Large intestine (tissue), 3 donors: ENCODE results near the gene NIPAL3. TPM values are rescaled to one million over a fixed set of nuclear protein-coding genes. Genes with fewer than 3 reads are reported as not detected.

Source experiments
- DNase-seq, 2 donors: peaks; one replicate each; pipeline versions ENCODE4 v3.0.0 to v3.0.0-alpha.2; 2013
- H3K27ac ChIP-seq: one replicate; pipeline ENCODE4 v1.5.1; 2013; ENCODE audit warnings: low read length
- H3K27me3 ChIP-seq: 2 replicates; pipeline ENCODE4 v1.6.1; 2013; ENCODE audit warnings: low read length; ENCODE audit not compliant: control insufficient read depth, insufficient read depth
- H3K36me3 ChIP-seq: 2 replicates; pipeline ENCODE4 v1.6.1; 2013; ENCODE audit warnings: low read length; ENCODE audit not compliant: control insufficient read depth, insufficient read depth
- H3K4me1 ChIP-seq: one replicate; pipeline ENCODE4 v1.6.1; 2013; ENCODE audit warnings: low read length; ENCODE audit not compliant: control insufficient read depth, insufficient read depth
- H3K4me3 ChIP-seq: one replicate; pipeline ENCODE4 v1.5.1; 2013; ENCODE audit warnings: low read length
- H3K9me3 ChIP-seq: one replicate; pipeline ENCODE4 v1.6.1; 2013; ENCODE audit warnings: mild to moderate bottlenecking, low read depth, low read length, moderate library complexity; ENCODE audit not compliant: control insufficient read depth
- WGBS: methylation state at CpG from one replicate; pipeline ENCODE4 v1.1.5; 2013; ENCODE audit warnings: low lambda C conversion rate; ENCODE audit not compliant: insufficient coverage; 5-methylcytosine and 5-hydroxymethylcytosine counted together
- polyA plus RNA-seq: library from polyadenylated mRNA; unstranded; fragments of 120-200 nt; gene quantifications from one replicate; pipeline ENCODE4 v1.2.1, GENCODE V29; 2013

Gene NIPAL3
- polyA plus RNA-seq, 1 donor = 16.0 TPM

GRCh38 chr1:24421502-24421901 lies 5.9 kb downstream of the NIPAL3 start:
- peaks cover 17% of the 10 kb centered on the region for H3K36me3 ChIP-seq
- no peaks in the 10 kb centered on the region for H3K27me3 ChIP-seq
- no peak overlapping the region for H3K4me3 ChIP-seq
- no peaks in the 10 kb centered on the region for H3K9me3 ChIP-seq
- WGBS = no CpG with 5 or more reads among the region's 2 CpGs
- no peak overlapping the region for H3K27ac ChIP-seq
- DNase-seq = no peak
- peaks cover 24% of the 10 kb centered on the region for H3K4me1 ChIP-seq

DNA sequence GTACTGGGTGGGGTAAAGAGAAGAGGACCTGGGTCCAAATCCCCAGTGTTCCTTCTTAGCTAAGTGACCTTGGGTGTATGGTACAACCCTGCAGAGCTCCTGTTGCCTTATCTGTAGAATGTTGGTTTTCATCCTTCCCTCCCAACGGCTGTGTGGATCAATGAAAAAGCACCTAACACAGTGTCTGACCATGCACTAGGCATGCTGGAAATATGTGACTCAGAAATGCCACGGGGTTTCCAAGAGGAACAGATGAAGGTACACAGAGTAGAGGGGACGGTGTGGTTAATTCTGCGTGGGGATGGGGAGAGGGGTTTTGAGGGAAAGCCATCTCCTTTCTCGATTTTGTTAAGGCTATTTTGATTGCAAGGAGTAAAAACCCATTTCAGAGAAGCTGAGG lies 8.6 kb downstream of the NIPAL3 start:
- H3K9me3 ChIP-seq = no peaks in the 10 kb centered on the region
- no CpG with 5 or more reads among the region's 5 CpGs for WGBS
- H3K36me3 ChIP-seq = peaks cover 17% of the 10 kb centered on the region
- H3K27ac ChIP-seq = no peak overlapping the region
- no peak for DNase-seq
- H3K4me1 ChIP-seq = peaks cover 12% of the 10 kb centered on the region
- no peaks in the 10 kb centered on the region for H3K27me3 ChIP-seq
- no peak overlapping the region for H3K4me3 ChIP-seq

DNA sequence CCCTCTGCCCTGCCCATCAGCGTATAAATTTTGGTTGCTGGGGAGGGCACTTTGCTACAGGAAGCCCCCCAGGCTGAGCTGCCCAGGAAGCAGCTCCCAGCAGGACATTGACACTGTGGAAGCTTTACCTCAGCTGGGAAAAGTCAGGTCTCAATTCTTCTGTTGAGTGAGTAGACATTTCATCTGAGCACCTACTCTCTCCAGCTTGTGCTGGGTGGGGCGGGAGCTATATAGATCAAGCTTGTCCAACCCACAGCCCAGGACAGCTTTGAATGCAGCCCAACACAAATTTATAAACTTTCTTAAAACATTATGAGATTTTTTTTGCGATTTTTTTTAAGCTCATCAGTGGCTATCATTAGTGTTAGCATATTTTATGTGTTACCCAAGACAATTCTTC lies 9.4 kb downstream of the NIPAL3 start:
- no peak for DNase-seq
- WGBS = 100% methylated on average over 1 of the region's 3 CpGs

GRCh38 chr1:24425441-24425840 lies 9.8 kb downstream of the NIPAL3 start:
- DNase-seq = peak in 1 of 2 donors; percentile 65
- 0% methylated on average over 1 of the region's 3 CpGs for WGBS
- Histone ChIP-seq H3K27me3 (no peaks in the 10 kb centered on the region), H3K4me1 (peaks cover 12% of the 10 kb centered on the region), H3K4me3 (no peak overlapping the region), H3K9me3 (no peaks in the 10 kb centered on the region), H3K27ac (no peak overlapping the region), H3K36me3 (peaks cover 10% of the 10 kb centered on the region)

More for the DNA sequence above, 9.4 kb downstream of the NIPAL3 start:
- H3K4me3 ChIP-seq = no peak overlapping the region
- no peaks in the 10 kb centered on the region for H3K27me3 ChIP-seq
- H3K36me3 ChIP-seq = peaks cover 13% of the 10 kb centered on the region
- H3K9me3 ChIP-seq = no peaks in the 10 kb centered on the region
- H3K27ac ChIP-seq = no peak overlapping the region
- H3K4me1 ChIP-seq = peaks cover 12% of the 10 kb centered on the region

DNA sequence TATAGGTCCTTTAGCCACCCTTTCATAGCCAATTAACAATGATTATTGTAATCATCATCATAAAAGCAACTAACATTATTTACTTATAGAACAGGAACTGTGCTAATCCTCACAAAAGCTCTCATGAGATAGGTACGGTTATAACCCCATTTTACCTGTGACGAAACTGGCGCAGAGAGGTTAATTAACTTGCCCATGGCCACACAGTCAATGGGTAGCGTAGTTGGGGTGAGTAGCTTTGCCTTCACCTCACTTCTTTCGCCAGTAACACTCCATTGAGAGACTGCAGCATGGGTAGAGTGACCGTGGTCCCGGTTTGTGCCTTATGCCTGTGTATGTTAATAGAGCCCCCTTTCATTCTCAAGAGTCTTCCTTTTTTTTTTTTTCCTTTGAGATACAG lies 10.3 kb downstream of the NIPAL3 start:
- WGBS = 100% methylated on average over 1 of the region's 7 CpGs
- H3K36me3 ChIP-seq = peaks cover 10% of the 10 kb centered on the region

DNA sequence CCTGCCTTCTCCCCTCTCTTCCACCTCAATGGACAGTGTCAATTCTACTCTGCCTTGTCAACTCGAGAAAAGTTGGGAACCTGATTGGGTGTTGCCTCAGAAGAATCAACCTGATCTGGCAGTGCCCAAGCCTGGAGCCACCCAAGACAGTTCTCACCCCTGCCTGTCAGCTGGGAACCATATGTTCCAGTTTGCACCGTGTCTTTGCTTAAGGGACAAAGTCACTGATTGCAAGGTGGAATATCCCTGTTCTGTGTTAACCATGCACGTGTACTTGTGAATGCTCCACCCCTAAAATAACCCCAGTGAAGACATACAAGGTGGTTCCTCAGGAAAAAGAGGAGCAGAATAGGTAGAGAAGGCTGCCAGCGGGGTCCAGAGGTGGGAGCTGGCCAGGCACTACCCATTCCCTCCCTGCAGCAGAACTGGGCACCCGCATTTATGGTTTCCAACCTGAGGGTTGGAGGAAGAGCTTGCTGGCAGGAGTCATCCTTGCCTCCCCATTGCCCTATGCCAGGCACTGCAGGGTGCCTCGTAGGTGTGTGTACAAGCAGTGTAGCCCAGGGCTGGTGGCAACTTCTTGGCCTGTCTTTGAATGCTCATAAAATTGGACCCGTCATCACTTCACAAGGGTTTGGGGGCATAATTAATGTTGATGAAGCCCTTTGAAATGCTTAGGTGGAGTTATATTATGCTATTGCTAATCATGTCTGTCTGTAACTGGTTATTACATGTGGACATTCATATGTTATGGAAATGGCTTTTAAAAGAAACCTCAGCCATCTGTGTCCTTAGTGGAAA lies 11.3 kb downstream of the NIPAL3 start:
- Histone ChIP-seq H3K27me3 (no peaks in the 10 kb centered on the region), H3K9me3 (no peaks in the 10 kb centered on the region), H3K36me3 (peaks cover 6% of the 10 kb centered on the region), H3K27ac (no peak overlapping the region), H3K4me1 (peaks cover 12% of the 10 kb centered on the region), H3K4me3 (no peak overlapping the region)
- peak in 1 of 2 donors; percentile 61 for DNase-seq
- WGBS = no CpG with 5 or more reads among the region's 7 CpGs

More for the DNA sequence above, 10.3 kb downstream of the NIPAL3 start:
- DNase-seq = no peak
- Histone ChIP-seq H3K4me1 (peaks cover 12% of the 10 kb centered on the region), H3K27me3 (no peaks in the 10 kb centered on the region), H3K9me3 (no peaks in the 10 kb centered on the region), H3K4me3 (no peak overlapping the region), H3K27ac (no peak overlapping the region)

DNA sequence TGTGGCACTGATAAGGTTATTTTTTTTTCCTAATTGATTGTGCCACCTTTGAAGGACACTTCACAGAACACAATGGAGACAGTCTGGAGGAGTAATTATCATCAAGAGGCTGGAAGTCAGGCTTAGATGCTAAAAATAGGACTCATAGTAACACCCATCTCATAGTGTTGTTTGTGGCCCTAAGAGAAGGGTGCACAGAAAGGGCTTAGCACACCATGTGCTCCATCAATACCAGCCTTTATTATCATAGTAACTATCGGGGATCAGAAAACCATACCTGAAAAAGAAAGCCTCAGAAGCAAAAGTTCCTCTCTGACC lies 11.9 kb downstream of the NIPAL3 start:
- no peak overlapping the region for H3K27ac ChIP-seq
- no CpG with 5 or more reads among the region's 1 CpG for WGBS
- no peaks in the 10 kb centered on the region for H3K9me3 ChIP-seq
- H3K27me3 ChIP-seq = no peaks in the 10 kb centered on the region
- no peak for DNase-seq
- H3K4me3 ChIP-seq = no peak overlapping the region
- H3K4me1 ChIP-seq = peaks cover 12% of the 10 kb centered on the region
- peaks cover 1% of the 10 kb centered on the region for H3K36me3 ChIP-seq

DNA sequence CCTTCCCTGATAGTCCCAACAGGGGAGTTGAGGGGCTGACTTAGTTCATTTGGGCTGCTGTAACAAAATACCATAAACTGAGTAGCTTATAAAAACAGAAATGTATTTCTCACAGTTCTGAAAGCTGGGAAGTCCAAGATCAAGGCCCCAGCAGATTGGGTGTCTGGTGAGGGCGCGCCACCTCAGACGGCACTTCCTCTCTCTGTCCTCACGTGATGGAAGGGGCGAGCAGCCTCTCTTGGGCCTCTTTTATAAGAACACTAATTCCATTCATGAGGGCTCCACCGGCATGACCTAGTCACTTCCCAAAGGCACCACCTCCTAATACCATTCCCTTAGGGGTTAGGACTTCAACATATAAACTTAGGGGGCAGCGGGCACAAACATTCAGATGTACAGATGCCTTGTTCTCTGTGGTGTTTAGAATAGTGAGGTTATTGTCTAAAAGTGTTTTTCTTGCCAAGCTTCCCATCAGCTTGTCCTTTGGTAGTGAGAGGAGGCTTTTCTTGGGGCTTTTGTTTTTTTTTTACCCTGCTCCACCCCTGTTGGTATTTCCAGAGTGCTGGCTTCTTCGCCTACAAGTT lies 20.3 kb downstream of the NIPAL3 start:
- WGBS = no CpG with 5 or more reads among the region's 8 CpGs
- H3K27me3 ChIP-seq = no peaks in the 10 kb centered on the region
- H3K27ac ChIP-seq = no peak overlapping the region
- no peak overlapping the region for H3K4me3 ChIP-seq
- no peaks in the 10 kb centered on the region for H3K4me1 ChIP-seq
- H3K9me3 ChIP-seq = no peaks in the 10 kb centered on the region
- no peak for DNase-seq
- H3K36me3 ChIP-seq = peaks cover 5% of the 10 kb centered on the region

GRCh38 chr1:24437631-24438396 lies 22.2 kb downstream of the NIPAL3 start:
- no peaks in the 10 kb centered on the region for H3K27me3 ChIP-seq
- WGBS = no CpG with 5 or more reads among the region's 9 CpGs
- H3K4me3 ChIP-seq = no peak overlapping the region
- no peak for DNase-seq
- peaks cover 16% of the 10 kb centered on the region for H3K36me3 ChIP-seq
- H3K4me1 ChIP-seq = no peaks in the 10 kb centered on the region
- H3K27ac ChIP-seq = no peak overlapping the region
- H3K9me3 ChIP-seq = no peaks in the 10 kb centered on the region

GRCh38 chr1:24438423-24438901 lies 22.9 kb downstream of the NIPAL3 start:
- Histone ChIP-seq H3K27ac (no peak overlapping the region), H3K4me1 (no peaks in the 10 kb centered on the region), H3K9me3 (no peaks in the 10 kb centered on the region), H3K27me3 (no peaks in the 10 kb centered on the region), H3K36me3 (peaks cover 16% of the 10 kb centered on the region), H3K4me3 (no peak overlapping the region)
- peak in 1 of 2 donors; percentile 32 for DNase-seq
- WGBS = no CpG with 5 or more reads among the region's 9 CpGs
